HepG2 (cell line): ENCODE measurements around the gene TUBB. TPM values are rescaled to one million over a fixed set of nuclear protein-coding genes. Genes with fewer than 3 reads are reported as not detected.
"Not testable (repeated sequence)": the region's sequence is repeated elsewhere in the genome, so short reads cannot be mapped to it uniquely, and the experiment has no call there.

Experiments
- ATAC-seq: fragments of 200-7000 bp; cut with Tn5 transposase; 3 replicates; pipeline ENCODE4 v1.9.1; 2020; ENCODE audit warnings: mild to moderate bottlenecking, moderate library complexity
- BruUV-seq: library from RNA; stranded (reverse); fragments of 400-500 nt; replicated peaks from 2 replicates; lab custom pipeline; 2021; lab: Mats Ljungman, UMichigan
- CTCF ChIA-PET: fragments of 300-600 bp; formaldehyde crosslinking; extraction: SDS; loops from one replicate; lab custom pipeline; 2021; ENCODE audit warnings: low total read pairs, inconsistent platforms, low intra/inter-chr PET ratio; lab: Yijun Ruan, JAX
- POLR2A ChIA-PET: fragments of 350-600 bp; sonication (Branson Sonifier 250); formaldehyde crosslinking; loops from one replicate; lab custom pipeline; 2020; ENCODE audit warnings: antibody characterized with exemption, inconsistent platforms; lab: Yijun Ruan, JAX
- DNase-seq: peaks from one replicate; pipeline ENCODE4 v3.0.0-alpha.2; 2015; ENCODE audit warnings: low spot score
- FAIRE-seq: peaks from 3 replicates; lab custom pipeline; 2011; peaks lifted over from hg19 to GRCh38; lab: Jason Lieb, UNC
- H2AFZ ChIP-seq: one replicate; pipeline ENCODE4 v1.6.1; 2011; ENCODE audit warnings: low read length, inconsistent platforms
- H3K27ac ChIP-seq: fragments of 300-600 bp; 3 replicates; pipeline ENCODE4 v1.8.0; 2011; ENCODE audit warnings: mixed run types, mild to moderate bottlenecking, mixed read lengths, low read length, inconsistent platforms; ENCODE audit not compliant: insufficient read depth; ENCODE audit errors: extremely low read length
- H3K27me3 ChIP-seq, 2 experiments: fragments of 200-600 bp in 1 of 2; 2 replicates in 1 of 2; 3 replicates in 1 of 2; pipeline versions ENCODE4 v1.6.0 to v1.8.0; 2011; ENCODE audit warnings: low read length in 2 of 2, mild to moderate bottlenecking in 2 of 2, moderate library complexity in 2 of 2, inconsistent platforms in 1 of 2; ENCODE audit not compliant: insufficient read depth in 2 of 2, control insufficient read depth in 1 of 2
- H3K36me3 ChIP-seq, 2 experiments: fragments of 200-600 bp in 1 of 2; replicated peaks in 1 of 2; 2 replicates in 1 of 2; 3 replicates in 1 of 2; pipeline versions ENCODE4 v1.5.1 to v1.8.0; 2011; ENCODE audit warnings: low read length in 2 of 2, inconsistent platforms in 1 of 2; ENCODE audit not compliant: insufficient read depth in 2 of 2, control insufficient read depth in 1 of 2
- H3K4me1 ChIP-seq: 2 replicates; pipeline ENCODE4 v1.5.1; 2012; ENCODE audit warnings: low read length, inconsistent platforms; ENCODE audit not compliant: insufficient read depth
- H3K4me2 ChIP-seq: 2 replicates; pipeline ENCODE4 v1.6.0; 2011; ENCODE audit warnings: low read depth, low read length, inconsistent platforms
- H3K4me3 ChIP-seq, 3 experiments: fragments of 200-600 bp in 1 of 3; sonication (generic), shearing (Covaris generic) in 1 of 3; replicated peaks in 1 of 3; 2 replicates each; pipeline ENCODE4 v1.5.1; 2011 to 2016; ENCODE audit warnings: low read length in 3 of 3, inconsistent platforms in 2 of 3, low read depth in 2 of 3, mild to moderate bottlenecking in 2 of 3, control low read depth in 1 of 3, mixed read lengths in 1 of 3; ENCODE audit not compliant: insufficient read depth in 1 of 3
- H3K79me2 ChIP-seq: one replicate; pipeline ENCODE4 v1.6.1; 2011; ENCODE audit warnings: low read length, inconsistent platforms; ENCODE audit not compliant: insufficient read depth
- H3K9ac ChIP-seq: 2 replicates; pipeline ENCODE4 v1.6.0; 2011; ENCODE audit warnings: mild to moderate bottlenecking, low read depth, low read length, inconsistent platforms; ENCODE audit not compliant: insufficient read depth
- H3K9me3 ChIP-seq: 2 replicates; pipeline ENCODE4 v1.5.1; 2012; ENCODE audit warnings: mild to moderate bottlenecking, low read length
- H4K20me1 ChIP-seq: 2 replicates; pipeline ENCODE4 v1.6.0; 2011; ENCODE audit warnings: inconsistent platforms, mild to moderate bottlenecking, low read length, moderate library complexity; ENCODE audit not compliant: insufficient read depth
- MYPOP ChIP-seq: sonication (generic); formaldehyde crosslinking; IDR thresholded peaks from 2 replicates; pipeline ENCODE4 v1.8.1; 2023; ENCODE audit warnings: mild to moderate bottlenecking, moderate library complexity, missing genetic modification reagents
- POLR2A ChIP-seq, 2 experiments: IDR thresholded peaks; 2 replicates each; pipeline ENCODE4 v1.6.1; 2011; ENCODE audit warnings: low read depth in 2 of 2, low read length in 2 of 2, mild to moderate bottlenecking in 1 of 2, moderate library complexity in 1 of 2; ENCODE audit not compliant: insufficient read depth in 1 of 2
- RBM22 ChIP-seq: fragments of 200-400 bp; formaldehyde crosslinking; optimal IDR thresholded peaks from 2 replicates; pipeline ENCODE3; 2017; ENCODE audit warnings: mild to moderate bottlenecking, low read length, moderate library complexity
- REL ChIP-seq: sonication (generic); formaldehyde crosslinking; conservative IDR thresholded peaks from 2 replicates; pipeline ENCODE4 v1.8.0; 2022; ENCODE audit warnings: mild to moderate bottlenecking, missing genetic modification reagents, moderate library complexity
- SIN3A ChIP-seq: IDR thresholded peaks from 2 replicates; pipeline ENCODE4 v1.6.1; 2011; ENCODE audit warnings: low read depth, mild to moderate bottlenecking, control low read depth, low read length, borderline replicate concordance
- SKIL ChIP-seq: sonication (generic); formaldehyde crosslinking; IDR thresholded peaks from 2 replicates; pipeline ENCODE4 v1.8.0; 2022; ENCODE audit warnings: missing genetic modification reagents, mild to moderate bottlenecking, moderate library complexity, borderline replicate concordance
- YEATS2 ChIP-seq: sonication (generic); formaldehyde crosslinking; IDR thresholded peaks from 2 replicates; pipeline ENCODE4 v1.4.0; 2020; ENCODE audit warnings: missing genetic modification reagents, borderline replicate concordance
- WGBS: methylation state at CpG from one replicate; pipeline ENCODE4 v1.1.6; 2017; ENCODE audit warnings: low lambda C conversion rate; 5-methylcytosine and 5-hydroxymethylcytosine counted together
- in situ Hi-C: cut with HindIII; loops from 2 replicates; pipeline ENCODE4 v1.10.0; 2017; ENCODE audit warnings: low pct_unique_long_range_greater_than_20kb; ENCODE audit not compliant: extremely low pct_ligation_motif_present
- intact Hi-C: fragments of 100-400 bp; cut with micrococcal nuclease; formaldehyde crosslinking; loops from one replicate; pipeline ENCODE4 v1.10.0; 2022; ENCODE audit not compliant: unreplicated experiment
- polyA plus RNA-seq, 8 experiments: library from polyadenylated mRNA; depleted of rRNA in 3 of 8; stranded (reverse) in 7 of 8; unstranded in 1 of 8; fragments of >200 nt; fragmentation: Illumina TruSeq in 4 of 8; extraction: Trizol in 4 of 8; gene quantifications; 2 replicates each; pipeline versions ENCODE4 v1.2.1 to v1.2.3, GENCODE V29; 2011 to 2016; ENCODE audit warnings: low read depth in 4 of 8, missing spikeins in 1 of 8, mixed read lengths in 1 of 8; ENCODE audit not compliant: insufficient read depth in 1 of 8
- total RNA-seq, 5 experiments: library from RNA; depleted of rRNA; stranded (reverse); fragments of >200 nt; fragmentation: Illumina TruSeq; extraction: Trizol; gene quantifications; 2 replicates each; pipeline ENCODE4 v1.2.3, GENCODE V29; 2016; ENCODE audit warnings: low read depth in 1 of 5

TUBB gene
- total and polyA plus RNA-seq, 2 of the 13 experiments (the other 11 are each of a cell fraction or from before 2014, with no cell fraction given) = 911 to 1,163 TPM

- Histone ChIP-seq H3K79me2 (peaks cover 46% of the 10 kb centered on the region), H3K4me1 (peaks cover 53% of the 10 kb centered on the region), H3K36me3 (peaks cover 17 to 44% of the 10 kb centered on the region in 2 experiments), H3K4me2 (peak overlapping the region; percentile 82; the same call in 1 of the 2 replicates), H4K20me1 (peaks cover 44% of the 10 kb centered on the region)
- not testable (repeated sequence) for BruUV-seq, H3K9me3 ChIP-seq, H3K4me3 ChIP-seq, FAIRE-seq, H3K9ac ChIP-seq, H3K27ac ChIP-seq, H3K27me3 ChIP-seq, ATAC-seq, H2AFZ ChIP-seq, DNase-seq
- TF ChIP-seq SKIL (CRISPR knock-in tag) = 0 out of 2 replicates have a peak, but pooled peaks have one; percentile 15
- TF ChIP-seq RBM22 = peak; percentile 14
- 0 out of 2 replicates have a peak, but pooled peaks have one; percentile 5 for TF ChIP-seq YEATS2
- 0 out of 2 replicates have a peak, but pooled peaks have one; percentile 8 for TF ChIP-seq SIN3A
- TF ChIP-seq POLR2A (IDR thresholded peaks at IDR 0.05; ENCODE audit: insufficient read depth in 1 of 2, low read depth in 2 of 2, low read length in 2 of 2) = peak in 1 of 2 experiments; percentile 18; a peak in 2 of 4 replicates
- TF ChIP-seq MYPOP (CRISPR knock-in tag) = peak; percentile 41; the same call in 1 of the 2 replicates
- 0 out of 2 replicates have a peak, but pooled peaks have one; percentile 23 for TF ChIP-seq REL (CRISPR knock-in tag)
- WGBS = 95% methylated on average over 16 of the region's 16 CpGs
- POLR2A ChIA-PET = interaction anchor here (0.9 to 5.0 kb wide), 14 partner anchors 8 to 108 kb away, joined by 3 to 92 read pairs (median 10); partner anchors contain the start of genes DHX16, FLOT1, IER3 and MRPS18B
- intact Hi-C loops (loop anchor here (5.0 kb wide), 2 partner anchors 154 to 241 kb away; no protein-coding TSS in a partner anchor), in situ Hi-C loops (loop anchor here (5.0 to 10.0 kb wide), 2 partner anchors 46 to 238 kb away; partner anchors contain the start of gene HLA-E)
- CTCF ChIA-PET = interaction anchor here (0.9 to 3.5 kb wide), 9 partner anchors 8 to 154 kb away, joined by 3 to 130 read pairs (median 4); partner anchors contain the start of gene DHX16
Observed at GRCh38 chr6:30723159-30723842, 3.1 kb downstream of the TUBB start.
